Measurements from ENCODE around the gene KRT71.
"Not testable (repeated sequence)": the region's sequence is repeated elsewhere in the genome, so short reads cannot be mapped to it uniquely, and the experiment has no call there.

Gene KRT71

GRCh38 chr12:52519826-52520662, 32.9 kb downstream of the KRT71 start, which contains the start of gene KRT5:
KRT5 (minus strand) TSS chr12:52520394; CDS start chr12:52520296, 98 bp downstream.
- DNase-seq, result no peak

- no peak for DNase-seq
Measured at GRCh38 chr12:52519387-52519703, 33.6 kb downstream of the KRT71 start.

- DNase-seq, result no peak
Measured at GRCh38 chr12:52518574-52519386, 34.2 kb downstream of the KRT71 start.

- no peak for DNase-seq
Measured at GRCh38 chr12:52517888-52518287, 35.1 kb downstream of the KRT71 start.

- DNase-seq, result no peak
Measured at GRCh38 chr12:52517005-52517835, 35.7 kb downstream of the KRT71 start.

GRCh38 chr12:52515927-52516831, 36.8 kb downstream of the KRT71 start:
- no peak for DNase-seq

GRCh38 chr12:52515319-52515646, 37.7 kb downstream of the KRT71 start:
- no peak for DNase-seq

- DNase-seq, result no peak
Measured at GRCh38 chr12:52514471-52515318, 38.2 kb downstream of the KRT71 start.

GRCh38 chr12:52513736-52514135, 39.2 kb downstream of the KRT71 start:
- DNase-seq, result no peak

GRCh38 chr12:52508211-52508610, 44.7 kb downstream of the KRT71 start:
- no peak for DNase-seq

GRCh38 chr12:52506858-52507715, 45.9 kb downstream of the KRT71 start:
- peak; percentile 41 for DNase-seq

GRCh38 chr12:52502877-52503276, 50.1 kb downstream of the KRT71 start:
- DNase-seq, result peak; percentile 61

GRCh38 chr12:52501490-52501889, 51.5 kb downstream of the KRT71 start:
- DNase-seq, result no peak

GRCh38 chr12:52500574-52500973, 52.4 kb downstream of the KRT71 start:
- DNase-seq, result not testable (repeated sequence)

GRCh38 chr12:52499806-52500560, 53.0 kb downstream of the KRT71 start:
- DNase-seq, result no peak

GRCh38 chr12:52498946-52499345, 54.0 kb downstream of the KRT71 start:
- no peak for DNase-seq

- no peak for DNase-seq
Measured at GRCh38 chr12:52497975-52498374, 55.0 kb downstream of the KRT71 start.

GRCh38 chr12:52496590-52497071, 56.3 kb downstream of the KRT71 start:
- DNase-seq, result no peak

- no peak for DNase-seq
Measured at GRCh38 chr12:52496054-52496453, 56.9 kb downstream of the KRT71 start.
